Progenitor cell of endocrine pancreas (in vitro differentiated cells): ENCODE data around the gene LGALS9. TPM values are rescaled to one million over a fixed set of nuclear protein-coding genes. Genes with fewer than 3 reads are reported as not detected.
A peak's percentile ranks its signal among the peaks of the same experiment; 100 is the strongest.

Experiments used
- DNase-seq: peaks from one replicate; pipeline ENCODE4 v3.0.0; 2021; ENCODE audit warnings: low spot score; ENCODE audit not compliant: unreplicated experiment
- H3K27ac Mint-ChIP-seq: 2 replicates; pipeline ENCODE4 v1.8.0; 2021; ENCODE audit warnings: mild to moderate bottlenecking, moderate library complexity, mixed read lengths
- H3K27me3 Mint-ChIP-seq: 2 replicates; pipeline ENCODE4 v1.8.0; 2021; ENCODE audit warnings: mixed read lengths
- H3K36me3 Mint-ChIP-seq: 2 replicates; pipeline ENCODE4 v1.8.0; 2022; ENCODE audit warnings: mixed read lengths; ENCODE audit not compliant: insufficient read depth
- H3K4me1 Mint-ChIP-seq: 2 replicates; pipeline ENCODE4 v1.8.0; 2021; ENCODE audit warnings: low read depth, mixed read lengths
- H3K4me3 Mint-ChIP-seq: 2 replicates; pipeline ENCODE4 v1.8.0; 2021; ENCODE audit warnings: low read depth, mild to moderate bottlenecking, moderate library complexity, mixed read lengths
- H3K9me3 Mint-ChIP-seq: 2 replicates; pipeline ENCODE4 v1.8.0; 2021; ENCODE audit warnings: low read depth, mixed read lengths
- total RNA-seq: library from RNA; stranded (reverse); gene quantifications from 2 replicates; pipeline ENCODE4 v1.2.1, GENCODE V29; 2021
- TF ChIP-seq, protein P1 (sequence below): fragments of 200-600 bp; sonication (generic); IDR thresholded peaks from one replicate; pipeline ENCODE4 v1.5.0; 2021; ENCODE audit warnings: antibody characterized with exemption, mild to moderate bottlenecking; ENCODE audit not compliant: unreplicated experiment

The LGALS9 gene
- total RNA-seq, 1 donor from 2014 or later: 2.1 TPM

- DNase-seq: no peak
- TF ChIP-seq, protein P1, sequence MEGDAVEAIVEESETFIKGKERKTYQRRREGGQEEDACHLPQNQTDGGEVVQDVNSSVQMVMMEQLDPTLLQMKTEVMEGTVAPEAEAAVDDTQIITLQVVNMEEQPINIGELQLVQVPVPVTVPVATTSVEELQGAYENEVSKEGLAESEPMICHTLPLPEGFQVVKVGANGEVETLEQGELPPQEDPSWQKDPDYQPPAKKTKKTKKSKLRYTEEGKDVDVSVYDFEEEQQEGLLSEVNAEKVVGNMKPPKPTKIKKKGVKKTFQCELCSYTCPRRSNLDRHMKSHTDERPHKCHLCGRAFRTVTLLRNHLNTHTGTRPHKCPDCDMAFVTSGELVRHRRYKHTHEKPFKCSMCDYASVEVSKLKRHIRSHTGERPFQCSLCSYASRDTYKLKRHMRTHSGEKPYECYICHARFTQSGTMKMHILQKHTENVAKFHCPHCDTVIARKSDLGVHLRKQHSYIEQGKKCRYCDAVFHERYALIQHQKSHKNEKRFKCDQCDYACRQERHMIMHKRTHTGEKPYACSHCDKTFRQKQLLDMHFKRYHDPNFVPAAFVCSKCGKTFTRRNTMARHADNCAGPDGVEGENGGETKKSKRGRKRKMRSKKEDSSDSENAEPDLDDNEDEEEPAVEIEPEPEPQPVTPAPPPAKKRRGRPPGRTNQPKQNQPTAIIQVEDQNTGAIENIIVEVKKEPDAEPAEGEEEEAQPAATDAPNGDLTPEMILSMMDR: no peak
- Mint-ChIP-seq H3K4me3 (no peak overlapping the region), H3K4me1 (no peaks in the 10 kb centered on the region), H3K9me3 (no peaks in the 10 kb centered on the region), H3K27me3 (no peaks in the 10 kb centered on the region), H3K36me3 (peaks cover 12% of the 10 kb centered on the region), H3K27ac (no peak overlapping the region)
Observed at GRCh38 chr17:27622986-27623385, 8.0 kb upstream of the LGALS9 start.

DNA sequence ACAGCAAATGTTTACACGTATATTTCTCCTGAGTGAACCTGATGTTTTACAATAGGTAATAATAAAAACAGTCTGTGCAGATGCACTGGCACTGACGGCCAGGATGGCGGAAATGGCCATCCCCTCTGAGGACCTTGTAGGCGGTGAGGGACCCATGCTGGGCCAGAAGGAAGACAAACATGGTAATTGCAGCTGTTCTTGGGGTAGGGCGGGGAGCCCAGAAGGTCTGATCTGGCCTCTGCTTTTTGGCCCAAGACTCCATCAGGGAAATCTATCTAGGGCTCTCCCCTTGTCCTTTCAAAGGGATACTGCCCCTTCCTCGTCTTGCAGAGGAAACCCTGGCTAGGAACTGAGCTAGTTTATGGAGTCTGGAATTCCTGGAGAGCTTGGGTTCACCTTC, 7.4 kb upstream of the LGALS9 start:
- Mint-ChIP-seq H3K4me3 (no peak overlapping the region), H3K4me1 (no peaks in the 10 kb centered on the region), H3K27ac (no peak overlapping the region), H3K27me3 (no peaks in the 10 kb centered on the region), H3K9me3 (no peaks in the 10 kb centered on the region), H3K36me3 (peaks cover 12% of the 10 kb centered on the region)
- TF ChIP-seq, protein P1: no peak
- DNase-seq: no peak

GRCh38 chr17:27624539-27624938, 6.4 kb upstream of the LGALS9 start:
- no peaks in the 10 kb centered on the region for H3K9me3 Mint-ChIP-seq
- H3K36me3 Mint-ChIP-seq: peaks cover 12% of the 10 kb centered on the region
- no peak for DNase-seq
- TF ChIP-seq, protein P1: no peak
- no peaks in the 10 kb centered on the region for H3K27me3 Mint-ChIP-seq
- no peak overlapping the region for H3K4me3 Mint-ChIP-seq
- no peak overlapping the region for H3K27ac Mint-ChIP-seq
- H3K4me1 Mint-ChIP-seq: no peaks in the 10 kb centered on the region

- H3K36me3 Mint-ChIP-seq: peaks cover 11% of the 10 kb centered on the region
- H3K4me3 Mint-ChIP-seq: no peak overlapping the region
- no peak overlapping the region for H3K27ac Mint-ChIP-seq
- H3K9me3 Mint-ChIP-seq: no peaks in the 10 kb centered on the region
- H3K4me1 Mint-ChIP-seq: no peaks in the 10 kb centered on the region
- H3K27me3 Mint-ChIP-seq: no peaks in the 10 kb centered on the region
- TF ChIP-seq, protein P1: no peak
- no peak for DNase-seq
Observed at GRCh38 chr17:27625856-27626255, 5.1 kb upstream of the LGALS9 start.

DNA sequence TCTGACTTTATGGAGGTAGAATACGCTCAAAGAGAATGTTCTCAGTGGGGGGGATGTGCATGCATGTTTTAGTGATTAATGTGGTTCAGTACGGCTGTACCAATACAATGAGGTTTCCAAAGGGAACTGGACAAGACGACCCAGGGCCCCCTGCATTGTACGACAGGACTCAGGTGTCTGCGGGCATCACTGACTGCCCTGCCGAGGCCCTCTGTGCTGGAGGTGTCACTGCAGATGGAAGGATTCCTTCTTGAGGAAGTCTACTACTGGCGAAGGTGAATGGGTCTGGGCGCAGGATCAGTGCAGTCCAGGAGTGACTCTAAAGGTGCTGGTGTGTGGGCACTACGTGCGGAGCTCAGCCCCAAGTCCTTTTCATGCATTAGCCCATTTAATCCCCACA, 3.5 kb upstream of the LGALS9 start:
- H3K27ac Mint-ChIP-seq: peak overlapping the region; percentile 38
- TF ChIP-seq, protein P1: no peak
- no peaks in the 10 kb centered on the region for H3K9me3 Mint-ChIP-seq
- peaks cover 7% of the 10 kb centered on the region for H3K36me3 Mint-ChIP-seq
- no peak for DNase-seq
- H3K27me3 Mint-ChIP-seq: no peaks in the 10 kb centered on the region
- no peaks in the 10 kb centered on the region for H3K4me1 Mint-ChIP-seq
- no peak overlapping the region for H3K4me3 Mint-ChIP-seq
